CD4-positive, alpha-beta T cell (primary cell): ENCODE measurements around the gene TESPA1. TPM values are rescaled to one million over a fixed set of nuclear protein-coding genes. Genes with fewer than 3 reads are reported as not detected.

Experiments
- ATAC-seq: fragments of 200-7000 bp; cut with Tn5 transposase; one replicate; pipeline ENCODE4 v1.10.0; 2022; ENCODE audit warnings: mild to moderate bottlenecking; ENCODE audit not compliant: poor library complexity
- CTCF ChIA-PET: fragments of 350-600 bp; sonication (Branson Sonifier 250); formaldehyde crosslinking; loops from one replicate; lab custom pipeline; 2021; ENCODE audit warnings: antibody characterized with exemption, inconsistent platforms; lab: Charles Lee
- POLR2A ChIA-PET: fragments of 350-600 bp; sonication (Branson Sonifier 250); formaldehyde crosslinking; loops from one replicate; lab custom pipeline; 2021; ENCODE audit warnings: antibody characterized with exemption, inconsistent platforms; lab: Charles Lee
- DNase-seq, 14 experiments: peaks; one replicate each; pipeline ENCODE4 v3.0.0-alpha.2; 2013 to 2020; ENCODE audit warnings: mixed read lengths in 2 of 14
- H3K27ac ChIP-seq, 2 donors: one replicate each; pipeline versions ENCODE4 v1.5.1 to v1.7.0; 2013; ENCODE audit warnings: low read length in 2 of 2, low read depth in 1 of 2, mild to moderate bottlenecking in 1 of 2
- H3K27me3 ChIP-seq, 2 experiments: 1 replicate in 1 of 2; 2 replicates in 1 of 2; pipeline versions ENCODE4 v1.6.1 to v1.7.0; 2013; ENCODE audit warnings: low read length in 2 of 2, control low read depth in 1 of 2, mild to moderate bottlenecking in 1 of 2, moderate library complexity in 1 of 2; ENCODE audit not compliant: insufficient read depth in 2 of 2, control insufficient read depth in 1 of 2
- H3K36me3 ChIP-seq: one replicate; pipeline ENCODE4 v1.6.1; 2013; ENCODE audit warnings: low read length, control low read depth; ENCODE audit not compliant: insufficient read depth
- H3K4me1 ChIP-seq: one replicate; pipeline ENCODE4 v1.6.1; 2013; ENCODE audit warnings: low read length, control low read depth; ENCODE audit not compliant: insufficient read depth
- H3K4me3 ChIP-seq: one replicate; pipeline ENCODE4 v1.5.1; 2013; ENCODE audit warnings: mild to moderate bottlenecking, low read length, moderate library complexity
- H3K9me3 ChIP-seq, 2 experiments: 1 replicate in 1 of 2; 2 replicates in 1 of 2; pipeline versions ENCODE4 v1.6.1 to v1.7.0; 2013; ENCODE audit warnings: low read length in 2 of 2, mild to moderate bottlenecking in 2 of 2, control low read depth in 1 of 2, moderate library complexity in 1 of 2; ENCODE audit not compliant: control insufficient read depth in 1 of 2, insufficient read depth in 1 of 2
- H3K27ac Mint-ChIP-seq: one replicate; pipeline ENCODE4 v1.8.0; 2020; ENCODE audit warnings: mixed read lengths
- H3K27me3 Mint-ChIP-seq: one replicate; pipeline ENCODE4 v1.8.0; 2021; ENCODE audit warnings: mixed read lengths
- H3K36me3 Mint-ChIP-seq: one replicate; pipeline ENCODE4 v1.8.0; 2021; ENCODE audit warnings: low read depth, mixed read lengths
- H3K4me1 Mint-ChIP-seq: one replicate; pipeline ENCODE4 v1.8.0; 2021; ENCODE audit warnings: low read depth, mixed read lengths
- H3K4me3 Mint-ChIP-seq: one replicate; pipeline ENCODE4 v1.8.0; 2020; ENCODE audit warnings: mild to moderate bottlenecking, mixed read lengths
- H3K9me3 Mint-ChIP-seq: one replicate; pipeline ENCODE4 v1.8.0; 2020; ENCODE audit warnings: mixed read lengths
- CTCF ChIP-seq: fragments of 200-600 bp; IDR thresholded peaks from one replicate; pipeline ENCODE4 v1.8.0; 2022; ENCODE audit warnings: antibody characterized with exemption, mild to moderate bottlenecking
- intact Hi-C, 2 experiments: fragments of 100-400 bp; cut with DNase I in 1 of 2; cut with micrococcal nuclease in 1 of 2; formaldehyde crosslinking; loops; one replicate each; pipeline versions ENCODE4 v1.15.1 to v1.9.0; 2023 to 2025; cut with DNase I, micrococcal nuclease
- total RNA-seq, 174 experiments: library from RNA in 2 of 174; stranded (reverse) in 2 of 174; gene quantifications; one replicate each; pipeline ENCODE4 v1.2.3 and lab custom pipeline; 2021 to 2026

TESPA1 gene
- total RNA-seq, 2 experiments from 2014 or later = 96.3 to 98.2 TPM

- no peaks in the 10 kb centered on the region for H3K9me3 ChIP-seq
- no peak overlapping the region for H3K4me3 Mint-ChIP-seq
- H3K27ac Mint-ChIP-seq = no peak overlapping the region
- no peak overlapping the region for H3K4me3 ChIP-seq
- POLR2A ChIA-PET = no interaction called here
- H3K27me3 Mint-ChIP-seq = peaks cover 38% of the 10 kb centered on the region
- H3K4me1 Mint-ChIP-seq = peaks cover 5% of the 10 kb centered on the region
- H3K27me3 ChIP-seq = peaks cover 16 to 24% of the 10 kb centered on the region in 2 experiments
- H3K36me3 ChIP-seq = no peaks in the 10 kb centered on the region
- no peaks in the 10 kb centered on the region for H3K36me3 Mint-ChIP-seq
- intact Hi-C loops = no loop called here
- peaks cover 7% of the 10 kb centered on the region for H3K4me1 ChIP-seq
- TF ChIP-seq CTCF = no peak
- no peak for DNase-seq
- ATAC-seq = no peak
- no peaks in the 10 kb centered on the region for H3K9me3 Mint-ChIP-seq
- H3K27ac ChIP-seq = no peak overlapping the region
- CTCF ChIA-PET = no interaction called here
Measured at GRCh38 chr12:55024575-55024974, 40.0 kb upstream of the TESPA1 start.

GRCh38 chr12:55019784-55020183 lies 35.2 kb upstream of the TESPA1 start, which contains the start of gene NEUROD4:
TSS of gene NEUROD4 (plus strand) at chr12:55019974. CDS start at chr12:55026440, 6,466 bp downstream.
- peaks cover 18 to 28% of the 10 kb centered on the region in 2 experiments for H3K27me3 ChIP-seq
- no peak for TF ChIP-seq CTCF
- no peaks in the 10 kb centered on the region for H3K36me3 ChIP-seq
- Mint-ChIP-seq H3K4me1 (peaks cover 6% of the 10 kb centered on the region), H3K27me3 (peaks cover 67% of the 10 kb centered on the region), H3K9me3 (no peaks in the 10 kb centered on the region), H3K27ac (no peak within 1 kb of the TSS), H3K4me3 (no peak within 1 kb of the TSS), H3K36me3 (no peaks in the 10 kb centered on the region)
- peaks cover 7% of the 10 kb centered on the region for H3K4me1 ChIP-seq
- no peak within 1 kb of the TSS for H3K27ac ChIP-seq
- CTCF ChIA-PET = no interaction called here
- DNase-seq (peak in 7 of 14 experiments; percentile 1 to 53 (median 9)), ATAC-seq (peak; percentile 78)
- no peaks in the 10 kb centered on the region for H3K9me3 ChIP-seq
- intact Hi-C loops = no loop called here
- no peak within 1 kb of the TSS for H3K4me3 ChIP-seq
- POLR2A ChIA-PET = interaction anchor here (0.6 kb wide), 1 partner anchor 31 kb away, joined by 4 read pairs; no protein-coding TSS in a partner anchor

DNA sequence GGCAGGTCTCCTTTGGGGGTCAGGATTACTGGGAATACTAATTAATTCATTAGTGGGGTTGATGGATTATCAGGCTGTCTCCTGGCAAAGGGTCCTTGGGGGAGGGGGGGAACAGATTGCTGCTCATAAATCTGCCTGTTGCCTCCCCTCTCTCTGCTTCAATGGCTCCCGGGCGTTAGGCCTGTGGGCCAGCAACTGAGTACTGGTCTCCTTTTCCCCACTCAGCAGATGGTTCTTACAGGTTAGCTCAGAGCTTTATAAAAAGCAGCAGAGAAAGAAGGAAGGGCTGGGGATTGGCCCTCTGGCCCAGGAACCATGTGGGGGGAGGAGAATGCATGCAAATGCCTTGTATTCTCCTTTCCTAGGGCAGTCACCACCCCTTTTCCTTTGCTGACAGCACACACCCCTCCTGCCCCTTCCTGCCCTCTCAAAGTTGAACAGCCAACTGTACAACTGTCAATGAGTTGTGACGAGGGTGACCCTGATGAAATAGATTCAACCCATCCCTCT lies 32.9 kb upstream of the TESPA1 start:
- H3K36me3 ChIP-seq = no peaks in the 10 kb centered on the region
- peaks cover 0 to 8% of the 10 kb centered on the region in 2 experiments for H3K9me3 ChIP-seq
- H3K27ac Mint-ChIP-seq = no peak overlapping the region
- ChIA-PET CTCF (no interaction called here), POLR2A (no interaction called here)
- ATAC-seq (no peak), DNase-seq (no peak)
- H3K9me3 Mint-ChIP-seq = peaks cover 2% of the 10 kb centered on the region
- peaks cover 55% of the 10 kb centered on the region for H3K27me3 Mint-ChIP-seq
- H3K4me3 Mint-ChIP-seq = no peak overlapping the region
- H3K27me3 ChIP-seq = peaks cover 18 to 24% of the 10 kb centered on the region in 2 experiments
- peaks cover 6% of the 10 kb centered on the region for H3K4me1 Mint-ChIP-seq
- TF ChIP-seq CTCF = no peak
- intact Hi-C loops = no loop called here
- H3K36me3 Mint-ChIP-seq = no peaks in the 10 kb centered on the region
- H3K27ac ChIP-seq = no peak overlapping the region
- no peak overlapping the region for H3K4me3 ChIP-seq
- peaks cover 7% of the 10 kb centered on the region for H3K4me1 ChIP-seq
